Limb (tissue), 2 donors: ENCODE data around the gene IFT172.
"Not testable (repeated sequence)": the region's sequence is repeated elsewhere in the genome, so short reads cannot be mapped to it uniquely, and the experiment has no call there.

Source experiments
- DNase-seq, 2 donors: peaks; one replicate each; pipeline ENCODE4 v3.0.0-alpha.2; 2016; ENCODE audit errors: extremely low spot score in 2 of 2

Gene IFT172

DNA sequence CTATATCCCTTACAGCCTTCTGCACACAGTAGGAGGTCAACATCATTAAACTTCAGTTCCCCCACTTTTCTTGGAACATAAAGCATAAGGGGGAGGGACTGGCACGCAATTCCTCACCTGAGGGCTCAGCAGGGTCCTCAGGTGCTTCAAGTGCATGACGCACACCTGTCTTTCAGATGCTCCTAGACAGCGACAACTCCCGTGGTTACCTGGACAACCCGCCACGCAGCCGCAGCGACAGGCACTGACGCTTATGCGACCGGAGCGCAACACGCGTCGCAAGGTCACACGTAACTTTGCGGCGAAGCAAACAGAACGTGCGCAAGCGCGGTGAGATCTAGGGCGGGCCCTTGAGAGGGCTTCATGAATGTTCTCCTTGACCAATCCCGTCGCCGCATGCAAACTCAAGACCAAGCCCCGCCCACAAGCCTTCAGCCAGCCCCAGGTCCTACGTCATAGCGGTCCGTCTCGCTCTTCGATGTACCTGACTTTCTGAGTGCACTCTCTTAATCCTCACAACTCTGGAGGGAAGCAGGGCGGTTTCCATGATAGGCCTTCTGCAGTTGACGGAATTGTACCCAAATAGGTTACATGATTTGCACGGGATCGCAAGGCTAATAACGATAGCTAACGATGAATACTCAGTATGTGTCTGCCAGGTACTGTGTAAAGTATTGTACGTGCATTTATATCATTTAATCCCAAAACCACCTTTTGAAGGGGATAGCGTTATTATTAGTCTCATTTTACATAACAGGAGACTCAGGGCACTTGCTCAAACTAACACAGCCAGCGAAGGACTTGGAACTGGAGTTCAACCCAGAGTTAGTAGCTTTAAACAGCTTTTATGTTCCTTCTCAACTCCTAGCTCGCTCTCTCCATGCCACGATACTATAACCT lies at the start of gene IFT172:
Gene IFT172, minus strand, starts transcription at position 246 of the 900 bp plus-strand sequence. Its CDS starts 90 bp downstream, at position 156.
- peak; percentile 96 to 99 for DNase-seq

GRCh38 chr2:27538839-27539450 lies 49.4 kb upstream of the IFT172 start:
- not testable (repeated sequence) for DNase-seq

- no peak for DNase-seq
Observed at GRCh38 chr2:27537287-27537686, 47.7 kb upstream of the IFT172 start.

GRCh38 chr2:27531983-27532382 lies 42.4 kb upstream of the IFT172 start:
- DNase-seq: no peak

- DNase-seq: no peak
Observed at GRCh38 chr2:27527182-27527581, 37.6 kb upstream of the IFT172 start.

DNA sequence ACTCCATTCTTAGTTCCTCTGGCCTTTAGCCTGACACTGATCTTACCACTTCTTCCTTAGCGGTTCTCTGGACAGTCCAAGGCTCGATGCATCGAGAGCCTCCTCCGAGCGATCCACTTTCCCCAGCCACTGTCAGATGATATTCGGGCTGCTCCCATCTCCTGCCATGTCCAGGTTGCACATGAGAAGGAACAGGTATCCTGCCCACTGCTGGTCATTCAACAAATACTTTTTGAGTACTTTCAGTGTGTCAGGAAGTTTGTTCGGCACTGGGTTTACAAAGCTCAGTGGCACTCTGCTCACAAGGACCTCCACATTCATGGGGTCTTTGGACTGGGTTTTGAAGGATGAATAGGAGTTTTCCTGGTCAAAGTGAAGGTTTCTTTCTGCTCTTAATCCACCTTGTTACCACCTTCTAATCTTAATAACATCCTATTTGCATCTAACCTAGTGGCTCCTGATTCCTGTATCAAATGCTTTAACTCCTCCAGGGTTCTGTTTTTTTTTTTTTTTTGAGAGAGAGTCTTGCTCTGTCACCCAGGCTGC lies 32.9 kb upstream of the IFT172 start:
- no peak for DNase-seq

- DNase-seq: no peak
Observed at GRCh38 chr2:27520316-27520715, 30.8 kb upstream of the IFT172 start.

- DNase-seq: no peak
Observed at GRCh38 chr2:27518782-27519113, 29.2 kb upstream of the IFT172 start.

DNA sequence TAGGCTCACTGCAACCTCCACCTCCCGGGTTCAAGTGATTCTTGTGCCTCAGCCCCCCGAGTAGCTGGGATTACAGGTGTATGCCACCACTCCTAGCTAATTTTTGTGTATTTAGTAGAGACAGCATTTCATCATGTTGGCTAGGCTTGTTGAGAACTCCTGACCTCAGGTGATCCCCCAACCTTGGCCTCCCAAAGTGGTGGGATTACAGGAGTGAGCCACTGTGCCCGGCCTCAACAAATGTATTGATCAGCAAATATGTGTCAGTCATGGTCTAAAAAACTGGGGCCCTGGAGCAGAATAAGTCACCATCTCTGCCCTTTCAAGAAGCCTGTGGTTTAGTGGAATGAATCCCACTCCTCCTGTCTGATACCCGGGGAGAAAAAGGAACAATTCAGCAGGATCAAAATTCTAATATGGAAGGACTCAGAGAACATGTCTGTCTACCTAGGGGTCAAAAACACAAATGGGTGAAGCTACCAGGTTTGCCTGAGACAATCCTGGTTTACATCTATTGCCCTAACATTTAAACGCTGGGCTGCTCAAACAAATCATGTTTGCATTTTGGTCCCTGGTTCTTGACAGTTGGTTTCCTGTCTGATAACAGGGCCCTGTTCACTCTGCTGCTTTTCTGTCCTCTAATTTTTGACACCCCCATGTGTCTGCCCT lies 28.7 kb upstream of the IFT172 start:
- DNase-seq: no peak

- DNase-seq: no peak
Observed at GRCh38 chr2:27509326-27509725, 19.8 kb upstream of the IFT172 start.

GRCh38 chr2:27507293-27507692 lies 17.8 kb upstream of the IFT172 start:
- no peak for DNase-seq

- DNase-seq: no peak
Observed at GRCh38 chr2:27506587-27506986, 17.0 kb upstream of the IFT172 start.

GRCh38 chr2:27502142-27502541 lies 12.6 kb upstream of the IFT172 start:
- DNase-seq: no peak

DNA sequence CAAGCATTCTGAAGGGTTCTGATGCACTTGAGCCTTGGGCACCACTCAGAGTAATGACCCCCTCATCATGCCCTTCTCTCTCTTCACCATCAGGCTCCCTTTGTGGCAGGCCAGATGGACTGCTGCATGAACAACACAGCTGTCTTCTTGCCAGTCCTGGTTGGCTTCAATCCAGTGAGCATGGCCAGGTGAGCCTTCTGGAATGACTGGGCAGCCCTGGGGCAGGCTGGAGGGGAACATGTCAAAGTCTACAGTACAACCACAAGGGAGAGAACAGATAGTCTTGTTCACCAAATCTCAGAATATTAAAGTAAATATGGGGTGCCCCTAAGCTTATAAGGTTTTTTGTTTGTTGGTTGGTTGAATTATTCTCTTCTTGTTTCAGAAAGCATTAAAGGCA lies 11.5 kb upstream of the IFT172 start:
- no peak for DNase-seq

- DNase-seq: no peak
Observed at GRCh38 chr2:27498975-27499374, 9.4 kb upstream of the IFT172 start.

DNA sequence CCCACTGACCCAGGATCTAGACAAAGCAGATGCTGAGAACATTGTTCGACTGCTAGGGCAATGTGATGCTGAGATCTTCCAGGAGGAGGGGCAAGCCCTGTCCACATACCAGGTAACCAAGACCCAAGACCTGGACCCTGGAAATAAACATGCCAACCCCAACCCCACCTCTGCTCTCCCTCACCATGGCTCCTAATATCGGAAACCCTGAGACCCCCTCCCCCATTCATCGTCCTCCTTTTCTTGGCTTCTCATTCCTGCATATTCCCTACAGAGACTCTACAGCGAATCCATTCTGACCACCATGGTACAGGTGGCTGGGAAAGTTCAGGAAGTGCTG lies 7.7 kb upstream of the IFT172 start:
- no peak for DNase-seq

- DNase-seq: no peak
Observed at GRCh38 chr2:27496357-27497287, 7.1 kb upstream of the IFT172 start, which contains the start of gene GCKR. TSS of gene GCKR (plus strand) at chr2:27496839. CDS start at chr2:27496905, 66 bp downstream.

DNA sequence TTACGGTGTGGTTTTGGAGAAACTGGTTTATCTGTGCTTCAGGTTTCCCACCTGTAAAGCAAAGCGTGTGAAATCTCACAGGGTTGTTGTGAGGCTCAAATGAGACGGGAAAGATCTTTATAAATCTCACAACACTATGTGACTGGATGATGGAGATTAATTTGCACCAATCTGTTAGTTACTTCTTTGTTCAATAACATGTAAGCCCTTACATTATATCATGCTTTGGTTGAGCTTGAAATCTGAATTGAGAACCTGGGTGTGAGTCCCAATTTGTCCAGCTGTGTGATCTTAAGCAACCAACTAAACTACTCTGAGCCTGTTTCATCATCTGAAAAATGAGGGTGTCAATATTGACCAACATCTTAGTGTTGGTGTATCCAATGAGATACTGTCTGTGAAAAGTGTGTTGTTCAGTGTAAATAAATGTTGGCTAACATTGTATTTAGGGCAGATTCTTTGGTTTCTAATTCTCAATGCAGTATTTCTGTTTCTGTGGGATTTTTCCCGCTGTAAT lies 6.4 kb upstream of the IFT172 start:
- DNase-seq: no peak

DNA sequence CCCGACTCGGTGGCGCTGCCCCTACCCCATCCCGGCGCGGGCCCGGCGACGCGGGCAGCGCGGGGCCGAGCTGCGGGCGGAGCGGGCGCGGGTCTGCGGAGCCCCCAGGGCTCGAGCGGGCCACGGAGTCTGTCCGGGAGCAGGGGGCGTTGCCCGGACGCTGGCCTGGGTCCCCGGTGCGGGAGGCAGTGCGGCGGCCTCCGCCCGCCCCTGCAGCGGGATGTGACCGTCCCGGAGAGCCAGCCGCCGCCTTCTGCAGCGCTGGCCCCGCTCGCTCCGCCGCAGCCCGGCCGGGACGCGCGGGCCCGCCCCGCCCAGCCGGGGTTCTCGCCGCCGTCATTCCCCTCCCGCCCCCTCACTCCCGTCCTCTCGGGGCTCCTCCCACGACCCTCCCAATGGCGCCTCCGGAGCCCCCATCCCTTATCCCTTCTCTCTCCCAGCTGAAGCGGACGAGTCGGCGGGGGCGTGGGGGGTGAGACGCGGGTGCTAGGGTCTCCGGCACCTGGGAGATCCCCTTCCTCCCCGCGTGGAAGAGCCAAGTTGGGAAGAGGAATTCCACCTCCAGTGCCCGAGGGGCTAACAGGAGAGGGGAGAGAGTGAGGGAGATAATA lies 5.5 kb upstream of the IFT172 start, which contains the start of gene FNDC4:
Gene FNDC4, minus strand, starts transcription at position 257 of the 611 bp plus-strand sequence. CDS start 521 bp downstream, outside the sequence.
- peak; percentile 9 to 80 for DNase-seq

- peak in 1 of 2 donors; percentile 54 for DNase-seq
Observed at GRCh38 chr2:27494284-27494943, 4.9 kb upstream of the IFT172 start.
